ENCODE measurements around the gene TLK2.

GRCh38 chr17:62456016-62456415 lies 22.6 kb upstream of the TLK2 start:
- TF ChIP-seq CTCF (conservative IDR thresholded peaks at IDR 0.05; ENCODE audit: low read depth, low read length), result no peak
- TF ChIP-seq EZH2 (IDR thresholded peaks at IDR 0.05; ENCODE audit: borderline replicate concordance, low read depth, low read length, poor library complexity, severe bottlenecking), result no peak

Data from A673 (cell line).